ENCODE results near the gene NAT9.

NAT9 gene

DNA sequence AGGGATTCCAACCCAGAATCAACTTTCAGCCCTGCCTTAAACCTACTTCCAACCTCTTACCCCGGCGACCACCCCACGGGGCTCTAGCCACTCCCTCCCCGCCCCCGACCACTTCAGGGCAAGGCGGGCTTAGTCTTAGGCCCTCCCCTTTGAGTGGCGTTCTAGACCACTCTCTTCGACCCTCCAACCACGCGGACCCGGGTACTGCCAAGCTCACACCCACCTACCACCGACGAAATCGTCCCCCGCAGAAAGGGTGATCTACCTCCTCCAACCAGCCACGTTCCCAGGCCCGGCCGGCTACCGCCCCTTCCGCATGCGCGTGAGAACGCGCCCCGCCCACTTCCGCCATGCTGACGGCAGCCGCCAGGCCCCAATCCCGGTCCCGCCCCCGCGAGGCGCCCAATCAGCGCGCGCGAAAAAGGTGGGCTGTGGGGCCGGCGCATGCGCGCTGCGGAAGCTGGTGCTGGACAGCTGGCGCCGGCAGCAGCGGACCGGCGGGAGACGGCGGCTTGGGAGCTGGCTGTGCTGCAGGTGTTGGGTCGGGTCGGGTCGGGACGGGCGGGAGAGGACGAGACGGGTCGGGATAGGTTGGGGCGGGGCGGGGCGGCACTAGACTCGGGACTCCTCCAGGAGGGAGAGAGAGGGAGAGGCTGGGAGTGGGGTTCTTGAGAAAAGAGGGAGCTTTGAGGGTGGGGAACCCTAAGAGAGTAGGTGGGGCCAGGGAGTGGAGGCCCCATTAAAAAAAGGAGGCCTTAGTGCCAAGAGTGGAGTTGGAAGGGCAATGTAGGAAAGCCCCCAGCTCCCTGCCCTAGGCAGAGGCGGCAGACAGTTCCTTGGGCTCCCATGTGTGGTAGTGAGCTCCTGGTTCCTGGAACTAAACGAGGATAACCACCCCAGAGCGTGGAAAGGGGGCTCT is at the start of gene NAT9:
Gene NAT9, minus strand, starts transcription at position 302 of the 919 bp plus-strand sequence. CDS start 647 bp downstream, outside the sequence.
- peaks cover 61% of the 10 kb centered on the region for H3K4me1 Mint-ChIP-seq
- peak within 1 kb of the TSS; percentile 98 for H3K4me3 Mint-ChIP-seq
- H3K9me3 Mint-ChIP-seq, result no peaks in the 10 kb centered on the region
- H3K27me3 Mint-ChIP-seq, result no peaks in the 10 kb centered on the region
- H3K27ac Mint-ChIP-seq, result peak within 1 kb of the TSS; percentile 96
- ATAC-seq, result peak; percentile 89
- H3K36me3 Mint-ChIP-seq, result peaks cover 31% of the 10 kb centered on the region

DNA sequence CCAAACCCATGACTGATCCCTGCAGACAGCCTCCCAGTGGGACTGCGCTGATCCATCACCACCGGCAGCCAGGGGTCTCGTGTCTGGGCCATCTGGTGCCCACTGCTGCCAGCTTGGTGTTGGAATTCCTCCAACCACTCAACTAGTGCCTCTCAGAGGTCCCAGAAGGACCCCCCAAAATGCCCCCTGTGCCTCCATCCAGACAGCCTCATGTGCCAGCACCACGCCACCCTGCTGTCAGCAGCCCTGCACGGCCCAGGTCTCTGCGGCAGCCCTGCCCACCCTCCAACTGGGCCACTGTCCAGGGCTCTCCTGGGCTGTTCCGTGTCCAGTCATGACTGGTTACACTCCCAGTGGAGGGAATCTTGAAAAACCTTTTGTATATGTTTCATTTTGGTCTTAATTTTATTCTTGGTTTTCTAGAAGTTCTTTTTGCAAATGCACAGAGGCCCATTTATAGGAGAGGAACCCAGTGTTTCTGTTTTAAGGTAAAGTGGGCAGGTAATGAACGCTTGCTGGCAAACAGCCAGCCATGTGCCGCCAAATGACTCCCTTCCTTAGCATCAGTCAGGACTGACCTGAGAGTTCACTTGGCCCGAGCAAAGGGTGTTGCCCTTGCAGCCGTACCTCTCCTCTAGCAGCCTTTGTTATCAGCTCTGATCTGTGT is 48.9 kb upstream of the NAT9 start:
- no peak overlapping the region for H3K27ac Mint-ChIP-seq
- H3K4me3 Mint-ChIP-seq, result no peak overlapping the region
- no peaks in the 10 kb centered on the region for H3K27me3 Mint-ChIP-seq
- ATAC-seq, result no peak
- no peaks in the 10 kb centered on the region for H3K4me1 Mint-ChIP-seq
- H3K36me3 Mint-ChIP-seq, result peaks cover 18% of the 10 kb centered on the region
- H3K9me3 Mint-ChIP-seq, result no peaks in the 10 kb centered on the region

GRCh38 chr17:74822939-74823367 is 46.8 kb upstream of the NAT9 start:
- H3K36me3 Mint-ChIP-seq, result peaks cover 27% of the 10 kb centered on the region
- no peak overlapping the region for H3K27ac Mint-ChIP-seq
- no peak overlapping the region for H3K4me3 Mint-ChIP-seq
- H3K9me3 Mint-ChIP-seq, result no peaks in the 10 kb centered on the region
- H3K4me1 Mint-ChIP-seq, result no peaks in the 10 kb centered on the region
- no peaks in the 10 kb centered on the region for H3K27me3 Mint-ChIP-seq
- ATAC-seq, result no peak

GRCh38 chr17:74822335-74822938 is 46.3 kb upstream of the NAT9 start:
- H3K36me3 Mint-ChIP-seq, result peaks cover 32% of the 10 kb centered on the region
- no peaks in the 10 kb centered on the region for H3K27me3 Mint-ChIP-seq
- no peak for ATAC-seq
- no peak overlapping the region for H3K27ac Mint-ChIP-seq
- H3K9me3 Mint-ChIP-seq, result no peaks in the 10 kb centered on the region
- H3K4me1 Mint-ChIP-seq, result no peaks in the 10 kb centered on the region
- no peak overlapping the region for H3K4me3 Mint-ChIP-seq

DNA sequence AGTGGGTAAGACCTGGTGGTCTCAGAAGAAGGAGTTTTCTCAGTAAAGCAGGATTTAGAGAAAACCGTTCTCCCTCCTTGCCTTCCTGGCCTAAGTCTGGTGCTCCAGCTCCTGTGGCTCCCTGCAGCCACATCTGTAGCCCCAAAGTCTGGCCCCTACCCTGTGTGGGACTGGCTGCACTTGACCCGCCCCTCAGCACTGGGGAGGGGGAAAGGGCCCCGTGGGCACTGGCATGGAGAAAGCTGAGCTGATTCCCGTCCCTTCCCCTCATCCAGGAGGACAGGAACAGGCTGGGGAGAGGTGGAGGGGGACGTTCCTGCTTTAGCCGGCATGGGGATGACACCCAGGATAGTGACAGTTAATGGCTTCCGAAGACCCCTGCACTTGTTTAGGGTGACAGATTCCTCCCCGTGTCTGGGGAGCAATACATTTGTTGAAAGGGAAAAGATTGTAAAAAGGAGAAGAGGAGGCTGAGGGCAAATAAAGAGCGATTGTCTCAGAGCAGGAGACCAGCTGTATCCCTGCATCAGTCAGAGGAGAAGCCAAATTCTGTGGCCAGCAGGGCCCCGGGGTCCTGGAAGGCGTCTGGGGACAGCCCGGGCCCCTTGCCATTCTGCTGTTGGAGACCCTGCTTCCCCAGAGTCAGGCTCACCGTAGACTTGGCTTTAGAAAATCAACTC is 45.6 kb upstream of the NAT9 start:
- ATAC-seq, result no peak
- Mint-ChIP-seq H3K27ac (no peak overlapping the region), H3K36me3 (peaks cover 37% of the 10 kb centered on the region), H3K4me1 (no peaks in the 10 kb centered on the region), H3K27me3 (no peaks in the 10 kb centered on the region), H3K9me3 (no peaks in the 10 kb centered on the region), H3K4me3 (no peak overlapping the region)

DNA sequence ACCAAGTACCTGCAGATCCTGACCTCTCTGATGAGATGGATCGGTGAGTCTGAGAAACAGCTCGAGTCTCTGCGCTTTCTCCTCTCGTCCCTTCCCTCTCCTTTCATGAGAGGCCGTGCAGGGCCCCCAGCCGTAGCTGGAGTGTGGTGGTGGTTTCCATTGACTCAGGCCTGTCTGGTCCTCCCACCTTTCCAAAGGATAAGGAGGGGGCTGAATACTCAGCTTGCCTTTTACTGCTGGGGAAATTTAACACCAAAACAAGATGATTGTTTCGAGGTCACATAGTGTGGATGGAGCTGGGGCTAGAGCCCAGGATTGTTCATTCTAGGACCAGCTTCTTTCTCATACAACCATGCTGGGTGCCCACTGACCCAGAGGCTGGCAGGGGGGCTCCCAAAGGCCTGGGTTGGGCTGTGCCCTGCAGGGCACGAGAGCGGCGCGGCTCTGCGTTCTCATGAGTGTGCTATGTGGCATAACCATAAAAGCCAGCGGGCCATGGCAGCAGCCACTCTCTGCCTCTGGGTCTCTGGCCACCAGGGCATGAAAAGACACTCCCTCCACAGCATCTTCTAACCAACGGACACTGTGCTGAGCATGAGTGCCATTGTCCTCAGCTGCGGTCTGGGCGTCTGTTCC is 43.8 kb upstream of the NAT9 start:
- no peaks in the 10 kb centered on the region for H3K9me3 Mint-ChIP-seq
- H3K27ac Mint-ChIP-seq, result no peak overlapping the region
- no peaks in the 10 kb centered on the region for H3K27me3 Mint-ChIP-seq
- ATAC-seq, result no peak
- H3K4me3 Mint-ChIP-seq, result no peak overlapping the region
- H3K4me1 Mint-ChIP-seq, result no peaks in the 10 kb centered on the region
- H3K36me3 Mint-ChIP-seq, result peaks cover 33% of the 10 kb centered on the region

- no peak for ATAC-seq
- Mint-ChIP-seq H3K36me3 (peaks cover 34% of the 10 kb centered on the region), H3K9me3 (no peaks in the 10 kb centered on the region), H3K27me3 (no peaks in the 10 kb centered on the region), H3K27ac (no peak overlapping the region), H3K4me3 (no peak overlapping the region), H3K4me1 (no peaks in the 10 kb centered on the region)
Measured at GRCh38 chr17:74818291-74818938, 42.3 kb upstream of the NAT9 start.

DNA sequence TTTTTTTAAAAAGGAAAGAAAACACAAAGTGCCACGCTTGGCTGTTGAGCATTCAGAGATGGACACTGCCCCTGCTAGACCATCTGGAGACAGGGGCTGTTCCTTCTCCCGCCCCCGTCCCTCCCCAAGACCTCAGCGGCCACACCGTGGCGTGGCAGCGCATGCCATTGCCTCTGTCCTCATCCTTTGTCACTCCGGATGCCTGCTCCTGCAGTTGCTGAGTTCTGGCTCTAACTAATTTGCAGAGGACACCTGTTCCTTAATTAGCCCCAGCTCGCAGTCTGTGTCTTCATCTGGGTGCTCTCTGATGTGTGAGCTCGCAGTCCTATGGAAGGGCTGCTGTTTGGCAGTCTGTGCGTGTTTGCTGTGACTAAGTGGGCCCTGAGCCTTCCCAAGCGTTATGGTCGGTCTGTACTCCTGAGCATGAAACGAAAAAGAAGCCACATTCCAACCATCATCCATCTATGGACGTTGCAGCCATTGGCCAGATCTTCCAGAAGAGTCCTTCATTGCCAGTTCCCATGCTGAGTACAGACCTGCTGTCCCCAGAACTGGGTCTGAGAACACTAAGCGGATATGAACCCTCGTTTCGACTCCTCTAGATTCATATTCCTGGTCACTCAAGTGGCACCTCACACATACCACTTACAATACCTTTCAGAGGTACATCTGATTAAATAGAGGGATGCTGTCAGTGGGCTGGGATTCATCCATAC is 40.9 kb upstream of the NAT9 start:
- no peak for ATAC-seq
- Mint-ChIP-seq H3K27me3 (no peaks in the 10 kb centered on the region), H3K36me3 (peaks cover 44% of the 10 kb centered on the region), H3K4me3 (no peak overlapping the region), H3K9me3 (no peaks in the 10 kb centered on the region), H3K4me1 (no peaks in the 10 kb centered on the region), H3K27ac (no peak overlapping the region)

DNA sequence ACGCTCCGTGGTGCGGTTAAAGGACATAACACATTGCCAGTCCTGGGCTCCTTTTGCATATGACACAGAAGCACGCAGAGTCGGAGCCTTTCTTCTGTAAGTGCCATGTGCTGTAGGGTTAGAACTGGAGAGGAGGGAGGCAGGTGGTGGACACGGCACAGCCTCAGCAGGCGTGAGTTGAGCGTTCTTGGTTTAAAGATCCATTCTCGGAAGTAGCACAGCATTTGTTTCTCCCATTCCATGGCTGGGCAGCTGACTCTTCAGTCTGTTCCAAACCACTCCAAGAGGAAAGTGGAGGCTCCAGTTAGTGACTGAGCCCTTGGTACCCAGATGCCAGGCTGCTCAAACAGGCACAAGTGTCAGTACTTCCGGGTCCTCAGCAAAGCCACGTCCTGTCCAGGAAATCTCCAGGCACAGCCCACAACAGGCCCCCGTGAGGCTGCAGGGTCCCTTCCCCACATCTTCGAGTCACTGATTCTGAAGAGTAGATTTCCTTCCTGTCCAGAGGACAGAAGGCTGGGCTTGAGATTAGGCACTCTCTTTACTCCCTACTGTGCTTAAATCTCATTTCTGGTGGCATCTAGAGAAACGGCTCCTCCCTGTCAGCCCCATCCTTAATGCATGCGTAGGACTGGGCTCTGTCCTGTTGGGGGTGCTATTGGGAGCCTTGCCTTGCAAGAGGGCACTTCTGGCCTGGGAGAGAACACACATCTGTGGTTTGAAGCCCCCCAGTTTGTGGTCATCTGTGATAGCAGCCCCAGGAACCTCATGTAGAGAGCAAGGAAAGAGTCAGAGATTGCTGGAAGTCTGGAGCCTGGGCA is 39.6 kb upstream of the NAT9 start:
- Mint-ChIP-seq H3K36me3 (peaks cover 47% of the 10 kb centered on the region), H3K27ac (no peak overlapping the region), H3K9me3 (no peaks in the 10 kb centered on the region), H3K4me1 (no peaks in the 10 kb centered on the region), H3K27me3 (no peaks in the 10 kb centered on the region), H3K4me3 (no peak overlapping the region)
- ATAC-seq, result no peak

GRCh38 chr17:74815067-74815466 is 38.9 kb upstream of the NAT9 start:
- Mint-ChIP-seq H3K9me3 (no peaks in the 10 kb centered on the region), H3K27me3 (no peaks in the 10 kb centered on the region), H3K4me3 (no peak overlapping the region), H3K36me3 (peaks cover 47% of the 10 kb centered on the region), H3K4me1 (no peaks in the 10 kb centered on the region), H3K27ac (no peak overlapping the region)
- ATAC-seq, result no peak

- no peak overlapping the region for H3K4me3 Mint-ChIP-seq
- ATAC-seq, result no peak
- no peaks in the 10 kb centered on the region for H3K4me1 Mint-ChIP-seq
- no peak overlapping the region for H3K27ac Mint-ChIP-seq
- H3K27me3 Mint-ChIP-seq, result no peaks in the 10 kb centered on the region
- no peaks in the 10 kb centered on the region for H3K9me3 Mint-ChIP-seq
- peaks cover 50% of the 10 kb centered on the region for H3K36me3 Mint-ChIP-seq
Measured at GRCh38 chr17:74814453-74814852, 38.3 kb upstream of the NAT9 start.

DNA sequence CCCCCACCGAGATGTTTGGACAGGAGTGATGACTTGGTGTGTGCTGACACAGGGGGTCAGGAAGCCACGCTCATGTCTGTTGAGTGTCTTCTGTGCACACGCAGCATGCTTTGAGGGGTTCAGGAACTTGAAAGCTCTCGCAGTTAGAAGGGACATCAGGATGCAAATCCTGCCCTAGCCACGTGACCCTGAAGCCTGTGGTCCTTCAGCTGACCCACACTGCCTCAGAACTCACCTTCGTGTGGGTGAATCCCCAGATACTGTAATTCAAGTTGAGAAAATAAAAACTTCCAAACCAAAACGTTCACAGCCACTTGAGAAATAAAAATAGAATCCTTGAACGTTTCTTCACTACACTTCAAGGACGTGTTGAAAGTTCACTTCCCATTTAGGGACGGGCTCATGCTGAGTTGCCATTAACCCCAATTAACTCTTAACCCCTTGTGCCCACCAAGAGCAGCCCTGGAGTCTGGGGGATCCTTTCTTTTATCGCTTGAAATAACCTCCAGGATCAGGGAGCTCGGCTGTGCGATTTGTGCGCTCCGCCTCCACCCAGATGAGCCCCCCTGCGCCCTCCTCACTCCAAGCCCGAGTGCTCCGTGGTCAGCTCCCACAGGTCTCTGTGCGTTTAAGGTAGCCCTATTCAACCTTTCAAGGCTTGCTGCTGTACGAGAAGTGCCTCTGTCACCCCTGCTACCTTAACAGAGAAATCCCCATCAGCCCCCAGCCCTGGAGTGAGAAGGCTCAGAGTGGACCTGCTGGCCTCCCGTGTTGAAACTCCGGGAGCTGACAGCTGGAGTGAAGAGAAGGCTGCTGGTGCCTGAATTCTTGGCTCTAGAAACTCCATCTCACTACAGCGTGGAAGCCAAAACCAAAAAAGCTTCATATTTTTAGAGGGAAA is 36.2 kb upstream of the NAT9 start:
- Mint-ChIP-seq H3K36me3 (peaks cover 43% of the 10 kb centered on the region), H3K4me1 (no peaks in the 10 kb centered on the region), H3K9me3 (no peaks in the 10 kb centered on the region), H3K4me3 (no peak overlapping the region), H3K27ac (no peak overlapping the region), H3K27me3 (no peaks in the 10 kb centered on the region)
- ATAC-seq, result no peak
